HG03558 (cell line): ENCODE data around the gene CELF1.
"Not testable (repeated sequence)": the region's sequence is repeated elsewhere in the genome, so short reads cannot be mapped to it uniquely, and the experiment has no call there.

ENCODE experiments used
- ATAC-seq: cut with Tn5 transposase; IDR thresholded peaks from one replicate; pipeline ENCODE4 v1.9.1; 2021; ENCODE audit warnings: moderate number of reproducible peaks; ENCODE audit not compliant: unreplicated experiment; ENCODE audit errors: extremely low read depth

The CELF1 gene

GRCh38 chr11:47545298-47545697 is 7.6 kb downstream of the CELF1 start:
- ATAC-seq, result no peak

- ATAC-seq, result no peak
These were observed 11.9 kb downstream of the CELF1 start for GRCh38 chr11:47541070-47541469.

GRCh38 chr11:47539681-47540039 is 13.3 kb downstream of the CELF1 start:
- no peak for ATAC-seq

- ATAC-seq, result no peak
These were observed 14.0 kb downstream of the CELF1 start for GRCh38 chr11:47538741-47539565.

- ATAC-seq, result no peak
These were observed 16.0 kb downstream of the CELF1 start for GRCh38 chr11:47536915-47537314.

- no peak for ATAC-seq
These were observed 18.2 kb downstream of the CELF1 start for GRCh38 chr11:47534704-47535251.

GRCh38 chr11:47533690-47534151 is 19.2 kb downstream of the CELF1 start:
- no peak for ATAC-seq

GRCh38 chr11:47532597-47533213 is 20.2 kb downstream of the CELF1 start:
- ATAC-seq, result no peak

GRCh38 chr11:47531666-47532065 is 21.3 kb downstream of the CELF1 start:
- no peak for ATAC-seq

GRCh38 chr11:47530721-47531120 is 22.2 kb downstream of the CELF1 start:
- ATAC-seq, result not testable (repeated sequence)

GRCh38 chr11:47529951-47530350 is 23.0 kb downstream of the CELF1 start:
- no peak for ATAC-seq

- no peak for ATAC-seq
These were observed 25.7 kb downstream of the CELF1 start for GRCh38 chr11:47527186-47527585.

GRCh38 chr11:47526032-47526431 is 26.9 kb downstream of the CELF1 start:
- not testable (repeated sequence) for ATAC-seq

GRCh38 chr11:47524291-47524874 is 28.5 kb downstream of the CELF1 start:
- no peak for ATAC-seq

- no peak for ATAC-seq
These were observed 29.3 kb downstream of the CELF1 start for GRCh38 chr11:47523490-47524225.

GRCh38 chr11:47518212-47518964 is 34.5 kb downstream of the CELF1 start:
- ATAC-seq, result no peak

GRCh38 chr11:47516984-47517853 is 35.7 kb downstream of the CELF1 start:
- ATAC-seq, result no peak

- ATAC-seq, result no peak
These were observed 36.8 kb downstream of the CELF1 start for GRCh38 chr11:47516155-47516554.
